Smooth muscle cell of the coronary artery (primary cell): ENCODE results near the gene APOF. TPM values are rescaled to one million over a fixed set of nuclear protein-coding genes. Genes with fewer than 3 reads are reported as not detected.

Experiments used
- total RNA-seq: library from RNA; depleted of rRNA; stranded (reverse); fragments of >200 nt; gene quantifications from 2 replicates; pipeline ENCODE4 v1.2.3, GENCODE V29; 2014; ENCODE audit warnings: low replicate concordance

APOF gene
- total RNA-seq: not detected in 2 replicates

GRCh38 chr12:56362130-56363059 is at the start of gene APOF:
Gene APOF (minus strand): TSS chr12:56362857. CDS start chr12:56362745, 112 bp downstream.

GRCh38 chr12:56359851-56360767 is 2.5 kb downstream of the APOF start, which contains the start of gene STAT2:
Gene STAT2 (minus strand): TSS chr12:56360107. CDS start chr12:56356571, 3,536 bp downstream.

GRCh38 chr12:56338308-56339157 is 24.1 kb downstream of the APOF start, which contains the start of gene IL23A:
Gene IL23A (plus strand): TSS chr12:56338884. CDS start chr12:56339045, 161 bp downstream.

GRCh38 chr12:56333679-56334489 is 28.8 kb downstream of the APOF start, which contains the start of gene PAN2:
Gene PAN2 (minus strand): TSS chr12:56334000. CDS start chr12:56333094, 906 bp downstream.

GRCh38 chr12:56315622-56316473 is 46.8 kb downstream of the APOF start, which contains the start of gene CNPY2:
Gene CNPY2 (minus strand): TSS chr12:56315988. CDS start chr12:56315217, 771 bp downstream.

Other genes starting within 250 kb of the APOF start
- 4,087 and 6,384 TPM in 2 replicates for gene RPL41, start 246.2 kb downstream of the APOF start, total RNA-seq
- 4.7 and 5.7 TPM in 2 replicates for gene ZC3H10, start 244.6 kb downstream of the APOF start, total RNA-seq
- gene ESYT1, start 234.6 kb downstream of the APOF start, total RNA-seq: 173 and 204 TPM in 2 replicates
- gene MYL6B, start 210.3 kb downstream of the APOF start, total RNA-seq: 104 and 107 TPM in 2 replicates
- 3,250 and 5,170 TPM in 2 replicates for gene MYL6, start 204.5 kb downstream of the APOF start, total RNA-seq
- gene SMARCC2, start 173.4 kb downstream of the APOF start, total RNA-seq: 38.8 and 54.9 TPM in 2 replicates
- 174 and 323 TPM in 2 replicates for gene RNF41, start 140.9 kb downstream of the APOF start, total RNA-seq
- 24.2 and 33.1 TPM in 2 replicates for gene NABP2, start 138.5 kb downstream of the APOF start, total RNA-seq
- gene SLC39A5, start 132.8 kb downstream of the APOF start, total RNA-seq: not detected in 2 replicates
- gene ANKRD52, start 104.5 kb downstream of the APOF start, total RNA-seq: 17.0 and 17.1 TPM in 2 replicates
- gene COQ10A, start 95.9 kb downstream of the APOF start, total RNA-seq: 5.9 and 6.9 TPM in 2 replicates
- gene CS, start 62.5 kb downstream of the APOF start, total RNA-seq: 44.8 and 81.3 TPM in 2 replicates
- 74.3 and 113 TPM in 2 replicates for gene CNPY2, start 46.9 kb downstream of the APOF start, total RNA-seq
- 15.5 and 22.7 TPM in 2 replicates for gene PAN2, start 28.9 kb downstream of the APOF start, total RNA-seq
- gene IL23A, start 24.0 kb downstream of the APOF start, total RNA-seq: not detected in 2 replicates
- 164 and 272 TPM in 2 replicates for gene STAT2, start 2.8 kb downstream of the APOF start, total RNA-seq
- gene TIMELESS, start 86.6 kb upstream of the APOF start, total RNA-seq: 3.7 and 5.4 TPM in 2 replicates
- not detected in 2 replicates for gene MIP, start 91.8 kb upstream of the APOF start, total RNA-seq
- gene SPRYD4, start 105.7 kb upstream of the APOF start, total RNA-seq: 1.1 and 1.2 TPM in 2 replicates
- gene GLS2, start 125.3 kb upstream of the APOF start, total RNA-seq: 0.38 TPM in 1 of 2 replicates, not detected in the other
- gene RBMS2, start 159.0 kb upstream of the APOF start, total RNA-seq: 4.6 and 22.2 TPM in 2 replicates